Stomach (tissue), 4 donors: Measurements from ENCODE around the gene ZNF155.

Experiments used
- CTCF ChIP-seq, 7 experiments: fragments of 450-650 bp in 4 of 7; fragments of 200-600 bp in 3 of 7; sonication (generic) in 3 of 7; IDR thresholded peaks; one replicate each; pipeline ENCODE4 v1.5.1; 2016 to 2019; ENCODE audit warnings: antibody characterized with exemption in 7 of 7, control low read depth in 2 of 7, mild to moderate bottlenecking in 1 of 7
- EP300 ChIP-seq: sonication (generic); formaldehyde crosslinking; IDR thresholded peaks from one replicate; pipeline ENCODE4 v1.6.1; 2017; ENCODE audit warnings: antibody characterized with exemption
- POLR2AphosphoS5 ChIP-seq, 3 donors: sonication (generic); formaldehyde crosslinking; IDR thresholded peaks; one replicate each; pipeline ENCODE4 v1.6.1; 2016; ENCODE audit warnings: antibody characterized with exemption in 3 of 3

GRCh38 chr19:44005973-44006372 is 22.0 kb downstream of the ZNF155 start:
- TF ChIP-seq CTCF (IDR thresholded peaks at IDR 0.05) = no peak
- TF ChIP-seq EP300 = no peak
- no peak for TF ChIP-seq POLR2AphosphoS5 (IDR thresholded peaks at IDR 0.05)
